Spleen (tissue), 11 donors: Measurements from ENCODE around the gene DPP9. TPM values are rescaled to one million over a fixed set of nuclear protein-coding genes. Genes with fewer than 3 reads are reported as not detected.

ENCODE experiments used
- DNase-seq: peaks from one replicate; pipeline ENCODE4 v3.0.0-alpha.2; 2020
- H3K27ac ChIP-seq, 8 donors: fragments of 200-600 bp; sonication (generic) in 7 of 8; 1 replicate in 4 of 8; 2 replicates in 4 of 8; pipeline versions ENCODE4 v1.5.0 to v1.8.0; 2016 to 2021; ENCODE audit warnings: inconsistent platforms in 4 of 8, mild to moderate bottlenecking in 4 of 8, moderate library complexity in 1 of 8
- H3K27me3 ChIP-seq, 7 donors: fragments of 200-600 bp; sonication (generic) in 6 of 7; replicated peaks in 1 of 7; 1 replicate in 4 of 7; 2 replicates in 3 of 7; pipeline versions ENCODE4 v1.5.0 to v1.8.0; 2016 to 2021; ENCODE audit warnings: inconsistent platforms in 3 of 7, mild to moderate bottlenecking in 1 of 7
- H3K36me3 ChIP-seq, 6 donors: fragments of 200-600 bp; sonication (generic) in 5 of 6; 1 replicate in 4 of 6; 2 replicates in 2 of 6; pipeline versions ENCODE4 v1.5.0 to v1.8.0; 2016 to 2021; ENCODE audit warnings: inconsistent platforms in 2 of 6
- H3K4me1 ChIP-seq, 6 donors: fragments of 200-600 bp; sonication (generic) in 5 of 6; 1 replicate in 3 of 6; 2 replicates in 3 of 6; pipeline versions ENCODE4 v1.5.0 to v1.8.0; 2016 to 2021; ENCODE audit warnings: inconsistent platforms in 3 of 6
- H3K4me3 ChIP-seq, 8 donors: fragments of 200-600 bp; sonication (generic) in 7 of 8; 1 replicate in 4 of 8; 2 replicates in 4 of 8; pipeline versions ENCODE4 v1.5.0 to v1.8.0; 2016 to 2021; ENCODE audit warnings: inconsistent platforms in 4 of 8, mild to moderate bottlenecking in 4 of 8, moderate library complexity in 2 of 8
- H3K9me3 ChIP-seq, 8 donors: fragments of 200-600 bp; sonication (generic) in 7 of 8; 1 replicate in 4 of 8; 2 replicates in 4 of 8; pipeline versions ENCODE4 v1.5.0 to v1.8.0; 2016 to 2021; ENCODE audit warnings: inconsistent platforms in 4 of 8
- CTCF ChIP-seq, 11 experiments: fragments of 200-600 bp in 7 of 11; fragments of 450-650 bp in 4 of 11; sonication (generic) in 4 of 11; IDR thresholded peaks in 8 of 11; conservative IDR thresholded peaks in 3 of 11; 1 replicate in 7 of 11; 2 replicates in 4 of 11; pipeline versions ENCODE4 v1.4.0 to v1.8.0; 2016 to 2021; ENCODE audit warnings: antibody characterized with exemption in 11 of 11, inconsistent platforms in 4 of 11, mild to moderate bottlenecking in 1 of 11
- POLR2A ChIP-seq, 3 donors: fragments of 450-650 bp; IDR thresholded peaks; one replicate each; pipeline ENCODE4 v1.5.1; 2017; ENCODE audit warnings: antibody characterized with exemption in 3 of 3, mild to moderate bottlenecking in 1 of 3
- POLR2AphosphoS5 ChIP-seq, 3 donors: sonication (generic); formaldehyde crosslinking; IDR thresholded peaks; one replicate each; pipeline ENCODE4 v1.5.1; 2017; ENCODE audit warnings: antibody characterized with exemption in 3 of 3
- WGBS, 5 donors: extraction: QIAGEN DNeasy Blood & Tissue Kit in 3 of 5; methylation state at CpG; one replicate each; pipeline versions ENCODE4 v1.1.5 to v1.1.7; 2013 to 2018; 5-methylcytosine and 5-hydroxymethylcytosine counted together
- intact Hi-C: fragments of 100-400 bp; cut with DNase I; formaldehyde crosslinking; loops from one replicate; pipeline ENCODE4 v1.15.0; 2023; ENCODE audit warnings: low total_unique reads
- polyA plus RNA-seq, 3 donors: library from polyadenylated mRNA; stranded (reverse); fragments of 200-250 nt; gene quantifications; one replicate each; pipeline ENCODE4 v1.2.1, GENCODE V29; 2013
- total RNA-seq, 7 donors: library from RNA; depleted of rRNA in 3 of 7; stranded (reverse); fragments of >200 nt in 3 of 7; fragmentation: NEBNext Ultra II Directional in 4 of 7; extraction: Animal tissue kit (Norgen Biotek cat#: 25700) in 4 of 7; gene quantifications; one replicate each; pipeline versions ENCODE4 v1.1.0 to v1.2.1, GENCODE V29; 2016 to 2021
- donor health status: healthy with polysubstance abuse.
- donor health status: DM: no; HTN: no; CAD: no; lungs with moderate emphysema.
- donor health status: DM: no; HTN: no; CAD: no.
- donor health status: Bipolar disorder and iron deficiency.
- donor health status: healthy.
- donor health status: DM: no; HTN: no; CAD: no.
- donor health status: DM: yes; HTN: yes; CAD: no.

Gene DPP9
- total and polyA plus RNA-seq, 10 donors = 22.8 to 89.9 (median 64.9) TPM

- no peak for TF ChIP-seq CTCF (IDR thresholded peaks at IDR 0.05 in 8 of 11, conservative IDR thresholded peaks at IDR 0.05 in 3 of 11)
- TF ChIP-seq POLR2A (IDR thresholded peaks at IDR 0.05) = no peak
- TF ChIP-seq POLR2AphosphoS5 (IDR thresholded peaks at IDR 0.05) = no peak
- H3K9me3 ChIP-seq = no peaks in the 10 kb centered on the region
- H3K4me1 ChIP-seq = no peaks in the 10 kb centered on the region
- DNase-seq = no peak
- H3K36me3 ChIP-seq = peaks cover 0 to 100% (median 93%) of the 10 kb centered on the region in 6 donors
- intact Hi-C loops = no loop called here
- 90 to 97% (median 95%) methylated on average over 6 to 8 of the region's 8 CpGs for WGBS, 5 donors
- no peak overlapping the region for H3K27ac ChIP-seq
- H3K4me3 ChIP-seq = no peak overlapping the region
- H3K27me3 ChIP-seq = no peaks in the 10 kb centered on the region
These were observed 22.1 kb downstream of the DPP9 start for GRCh38 chr19:4701557-4701956.

DNA sequence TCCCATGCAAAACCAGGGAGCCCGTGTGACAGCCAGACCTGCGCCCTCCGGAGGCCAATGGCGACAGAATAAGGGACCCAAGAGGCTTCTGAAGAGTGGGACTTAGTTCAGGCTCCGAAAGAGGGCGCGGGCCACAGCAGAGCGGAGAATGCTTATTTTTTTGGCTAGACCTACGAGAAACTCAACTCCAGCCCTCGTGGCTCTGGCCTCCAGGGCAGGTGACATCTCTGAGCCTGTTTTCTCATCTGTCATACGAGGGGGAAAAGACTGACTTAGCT lies 23.0 kb downstream of the DPP9 start:
- intact Hi-C loops = no loop called here
- H3K9me3 ChIP-seq = no peaks in the 10 kb centered on the region
- 91 to 97% (median 94%) methylated on average over 11 of the region's 11 CpGs for WGBS, 5 donors
- DNase-seq = no peak
- H3K4me3 ChIP-seq = no peak overlapping the region
- peaks cover 0 to 100% (median 97%) of the 10 kb centered on the region in 6 donors for H3K36me3 ChIP-seq
- TF ChIP-seq POLR2A (IDR thresholded peaks at IDR 0.05) = no peak
- H3K27me3 ChIP-seq = no peaks in the 10 kb centered on the region
- no peaks in the 10 kb centered on the region for H3K4me1 ChIP-seq
- H3K27ac ChIP-seq = no peak overlapping the region

DNA sequence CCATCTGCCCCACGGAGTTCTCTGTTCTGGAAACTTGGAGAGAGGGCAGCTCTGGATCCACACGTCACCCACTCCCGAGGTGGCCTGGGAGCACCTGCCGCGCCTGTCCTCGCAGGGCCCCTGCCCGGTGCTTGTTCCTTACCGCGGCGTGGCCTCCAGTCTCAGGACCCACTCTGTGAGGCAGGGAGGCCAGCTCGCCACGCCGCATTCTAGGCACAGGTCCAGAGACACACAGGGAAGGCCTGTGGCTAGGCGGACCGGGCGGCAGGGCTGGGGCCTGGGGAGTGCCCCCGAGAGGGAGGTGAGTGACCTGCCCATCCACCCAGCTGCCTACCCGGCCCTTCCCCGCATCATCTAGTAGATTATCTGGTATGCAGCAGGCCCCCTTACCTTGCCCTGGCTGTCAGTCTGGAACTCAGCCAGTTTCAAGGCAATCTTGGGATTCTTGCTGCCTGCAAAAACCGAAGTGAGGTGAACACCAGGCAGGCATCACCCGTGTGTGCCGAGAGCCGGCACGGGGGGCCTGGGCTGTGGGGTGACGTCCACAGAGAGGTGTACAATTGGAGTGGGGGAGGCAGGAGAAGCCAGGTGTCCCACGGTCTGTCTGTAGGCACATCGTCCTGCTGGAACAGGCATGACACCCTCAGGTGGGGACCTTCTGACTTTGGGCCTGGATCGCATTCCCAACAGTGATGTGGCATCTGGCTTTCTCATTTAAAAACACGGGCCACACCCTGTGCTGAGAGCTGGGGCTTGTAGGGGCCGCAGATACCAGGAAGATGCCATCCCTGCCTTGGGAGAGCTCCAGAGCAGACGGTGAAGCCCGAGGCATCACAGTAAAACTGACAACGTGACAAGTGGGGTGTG lies 23.6 kb downstream of the DPP9 start:
- DNase-seq = no peak
- peaks cover 0 to 100% (median 97%) of the 10 kb centered on the region in 6 donors for H3K36me3 ChIP-seq
- intact Hi-C loops = no loop called here
- no peak overlapping the region for H3K4me3 ChIP-seq
- 88 to 97% (median 95%) methylated on average over 21 to 33 of the region's 33 CpGs for WGBS, 5 donors
- no peak overlapping the region for H3K27ac ChIP-seq
- peaks cover 0 to 2% (median 0%) of the 10 kb centered on the region in 6 donors for H3K4me1 ChIP-seq
- TF ChIP-seq POLR2AphosphoS5 (IDR thresholded peaks at IDR 0.05) = peak in 1 of 3 donors; percentile 66
- no peak for TF ChIP-seq POLR2A (IDR thresholded peaks at IDR 0.05)
- no peaks in the 10 kb centered on the region for H3K27me3 ChIP-seq
- no peaks in the 10 kb centered on the region for H3K9me3 ChIP-seq

- no peak for DNase-seq
- 86 to 98% (median 98%) methylated on average over 13 to 14 of the region's 14 CpGs for WGBS, 5 donors
- TF ChIP-seq CTCF (IDR thresholded peaks at IDR 0.05 in 8 of 11, conservative IDR thresholded peaks at IDR 0.05 in 3 of 11) = no peak
- peak in 1 of 3 donors; percentile 22 for TF ChIP-seq POLR2AphosphoS5 (IDR thresholded peaks at IDR 0.05)
- TF ChIP-seq POLR2A (IDR thresholded peaks at IDR 0.05) = no peak
- H3K4me1 ChIP-seq = peaks cover 0 to 6% (median 0%) of the 10 kb centered on the region in 6 donors
- H3K27me3 ChIP-seq = no peaks in the 10 kb centered on the region
- peaks cover 2 to 100% (median 98%) of the 10 kb centered on the region in 6 donors for H3K36me3 ChIP-seq
- intact Hi-C loops = no loop called here
- no peak overlapping the region for H3K4me3 ChIP-seq
- no peak overlapping the region for H3K27ac ChIP-seq
- H3K9me3 ChIP-seq = no peaks in the 10 kb centered on the region
These were observed 26.3 kb downstream of the DPP9 start for GRCh38 chr19:4697304-4697703.

GRCh38 chr19:4695224-4695731 lies 28.4 kb downstream of the DPP9 start:
- Histone ChIP-seq H3K4me1 (peaks cover 0 to 11% (median 2%) of the 10 kb centered on the region in 6 donors), H3K9me3 (no peaks in the 10 kb centered on the region), H3K27me3 (no peaks in the 10 kb centered on the region), H3K4me3 (no peak overlapping the region), H3K36me3 (peaks cover 2 to 100% (median 92%) of the 10 kb centered on the region in 6 donors), H3K27ac (peak overlapping the region in 2 of 8 donors; percentile 32 to 43)
- 80 to 93% (median 86%) methylated on average over 19 of the region's 19 CpGs for WGBS, 5 donors
- no peak for DNase-seq
- TF ChIP-seq CTCF (IDR thresholded peaks at IDR 0.05 in 8 of 11, conservative IDR thresholded peaks at IDR 0.05 in 3 of 11) = no peak
- no peak for TF ChIP-seq POLR2A (IDR thresholded peaks at IDR 0.05)
- TF ChIP-seq POLR2AphosphoS5 (IDR thresholded peaks at IDR 0.05) = peak in 1 of 3 donors; percentile 38
- intact Hi-C loops = no loop called here
